Thyroid gland (tissue), 4 donors: Measurements from ENCODE around the gene HPS4. TPM values are rescaled to one million over a fixed set of nuclear protein-coding genes. Genes with fewer than 3 reads are reported as not detected.

Experiments used
- DNase-seq, 2 donors: peaks; one replicate each; pipeline ENCODE4 v3.0.0-alpha.2; 2019
- H3K27ac ChIP-seq, 3 donors: fragments of 200-600 bp; sonication (generic); 1 replicate in 2 of 3; 2 replicates in 1 of 3; pipeline ENCODE4 v1.5.1; 2016 to 2019; ENCODE audit warnings: mild to moderate bottlenecking in 1 of 3, moderate library complexity in 1 of 3
- H3K27me3 ChIP-seq: fragments of 200-600 bp; sonication (generic); one replicate; pipeline ENCODE4 v1.5.1; 2019
- H3K36me3 ChIP-seq, 2 donors: fragments of 200-600 bp; sonication (generic); one replicate each; pipeline ENCODE4 v1.5.1; 2016 to 2019
- H3K4me1 ChIP-seq, 2 donors: fragments of 200-600 bp; sonication (generic); one replicate each; pipeline ENCODE4 v1.5.1; 2017 to 2019
- H3K4me3 ChIP-seq, 3 donors: fragments of 200-600 bp; sonication (generic); replicated peaks in 1 of 3; 1 replicate in 2 of 3; 2 replicates in 1 of 3; pipeline ENCODE4 v1.5.1; 2016; ENCODE audit warnings: mild to moderate bottlenecking in 1 of 3
- H3K9me3 ChIP-seq: fragments of 200-600 bp; sonication (generic); one replicate; pipeline ENCODE4 v1.5.1; 2017
- POLR2A ChIP-seq, 2 donors: fragments of 450-650 bp; IDR thresholded peaks; one replicate each; pipeline ENCODE4 v1.6.1; 2017; ENCODE audit warnings: antibody characterized with exemption in 2 of 2, mild to moderate bottlenecking in 2 of 2, moderate library complexity in 1 of 2
- WGBS, 2 donors: methylation state at CpG; one replicate each; pipeline ENCODE4 v1.1.5; 2017; 5-methylcytosine and 5-hydroxymethylcytosine counted together
- intact Hi-C: fragments of 100-400 bp; cut with DNase I; formaldehyde crosslinking; loops from one replicate; pipeline ENCODE4 v1.15.1; 2023
- total RNA-seq, 4 donors: library from RNA; depleted of rRNA; stranded (reverse); fragments of >200 nt; gene quantifications; one replicate each; pipeline ENCODE4 v1.2.3, GENCODE V29; 2016
- TF ChIP-seq, protein P1 (sequence below), 6 experiments: fragments of 200-600 bp in 3 of 6; fragments of 450-650 bp in 3 of 6; sonication (generic) in 3 of 6; IDR thresholded peaks; one replicate each; pipeline ENCODE4 v1.5.1; 2016 to 2019; ENCODE audit warnings: antibody characterized with exemption in 6 of 6, mild to moderate bottlenecking in 2 of 6, inconsistent platforms in 1 of 6, moderate library complexity in 1 of 6

Gene HPS4
- total RNA-seq, 4 donors from 2014 or later = 27.4 to 51.8 (median 39.1) TPM

DNA sequence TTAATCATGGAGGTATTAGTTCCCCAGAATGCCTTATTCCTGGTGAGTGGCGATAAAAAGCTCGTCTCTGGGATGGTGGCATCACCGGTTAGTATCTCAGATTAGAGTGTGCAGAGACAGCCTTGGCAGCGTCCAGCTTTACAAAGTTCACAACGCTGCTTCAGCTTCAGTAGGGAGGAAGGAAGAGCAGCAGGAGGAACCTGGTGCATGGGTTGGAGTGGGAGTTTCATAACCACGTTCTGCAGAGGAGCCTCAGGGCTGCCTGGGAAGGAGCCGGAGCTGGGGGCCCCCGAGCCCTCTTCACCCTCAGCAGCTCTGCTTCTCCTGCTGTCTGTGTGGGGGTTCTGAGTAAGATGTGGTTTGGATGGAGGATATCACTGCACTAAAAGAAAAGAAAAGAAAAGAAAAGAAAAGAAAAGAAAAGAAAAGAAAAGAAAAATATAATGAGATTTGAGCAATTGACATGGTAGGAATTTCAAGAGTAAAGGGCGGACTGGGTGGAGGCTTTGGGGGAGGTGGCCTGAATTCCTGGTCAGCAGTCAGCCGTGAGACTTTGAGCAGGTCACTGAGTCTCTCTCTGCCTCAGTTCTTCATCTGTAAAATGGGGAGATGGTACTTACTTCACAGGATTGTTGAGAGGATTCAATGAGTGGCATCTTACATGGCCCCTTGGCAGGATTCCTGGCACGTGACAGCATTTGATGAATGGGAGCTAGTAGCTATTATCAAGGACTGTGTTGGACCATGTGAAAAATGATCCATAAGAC, 48.1 kb downstream of the HPS4 start:
- intact Hi-C loops = no loop called here
- 65% methylated on average over 11 of the region's 11 CpGs for WGBS, 2 donors
- H3K4me3 ChIP-seq = no peak overlapping the region

DNA sequence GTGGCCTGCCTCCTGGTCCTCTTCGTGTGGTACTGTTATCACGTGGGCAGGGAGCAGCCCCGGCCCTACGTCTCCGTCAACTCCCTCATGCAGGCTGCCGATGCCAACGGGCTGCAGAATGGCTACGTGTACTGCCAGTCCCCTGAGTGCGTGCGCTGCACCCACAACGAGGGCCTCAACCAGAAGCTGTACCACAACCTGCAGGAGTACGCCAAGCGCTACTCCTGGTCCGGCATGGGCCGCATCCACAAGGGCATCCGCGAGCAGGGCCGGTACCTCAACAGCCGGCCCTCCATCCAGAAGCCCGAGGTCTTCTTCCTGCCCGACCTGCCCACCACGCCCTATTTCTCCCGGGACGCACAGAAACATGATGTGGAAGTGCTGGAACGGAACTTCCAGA, 49.8 kb downstream of the HPS4 start:
- TF ChIP-seq, protein P1, sequence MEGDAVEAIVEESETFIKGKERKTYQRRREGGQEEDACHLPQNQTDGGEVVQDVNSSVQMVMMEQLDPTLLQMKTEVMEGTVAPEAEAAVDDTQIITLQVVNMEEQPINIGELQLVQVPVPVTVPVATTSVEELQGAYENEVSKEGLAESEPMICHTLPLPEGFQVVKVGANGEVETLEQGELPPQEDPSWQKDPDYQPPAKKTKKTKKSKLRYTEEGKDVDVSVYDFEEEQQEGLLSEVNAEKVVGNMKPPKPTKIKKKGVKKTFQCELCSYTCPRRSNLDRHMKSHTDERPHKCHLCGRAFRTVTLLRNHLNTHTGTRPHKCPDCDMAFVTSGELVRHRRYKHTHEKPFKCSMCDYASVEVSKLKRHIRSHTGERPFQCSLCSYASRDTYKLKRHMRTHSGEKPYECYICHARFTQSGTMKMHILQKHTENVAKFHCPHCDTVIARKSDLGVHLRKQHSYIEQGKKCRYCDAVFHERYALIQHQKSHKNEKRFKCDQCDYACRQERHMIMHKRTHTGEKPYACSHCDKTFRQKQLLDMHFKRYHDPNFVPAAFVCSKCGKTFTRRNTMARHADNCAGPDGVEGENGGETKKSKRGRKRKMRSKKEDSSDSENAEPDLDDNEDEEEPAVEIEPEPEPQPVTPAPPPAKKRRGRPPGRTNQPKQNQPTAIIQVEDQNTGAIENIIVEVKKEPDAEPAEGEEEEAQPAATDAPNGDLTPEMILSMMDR (IDR thresholded peaks at IDR 0.05) = no peak
- TF ChIP-seq POLR2A (IDR thresholded peaks at IDR 0.05) = no peak
- Histone ChIP-seq H3K27me3 (no peaks in the 10 kb centered on the region), H3K4me1 (peaks cover 0 to 5% of the 10 kb centered on the region in 2 donors), H3K9me3 (no peaks in the 10 kb centered on the region), H3K36me3 (no peaks in the 10 kb centered on the region), H3K27ac (no peak overlapping the region), H3K4me3 (no peak overlapping the region)
- intact Hi-C loops = no loop called here
- WGBS, 2 donors = 93 to 94% methylated on average over 14 to 25 of the region's 25 CpGs
- DNase-seq = no peak

More for the DNA sequence above, 48.1 kb downstream of the HPS4 start:
- TF ChIP-seq POLR2A (IDR thresholded peaks at IDR 0.05) = no peak
- TF ChIP-seq, protein P1 (IDR thresholded peaks at IDR 0.05) = no peak
- Histone ChIP-seq H3K27me3 (no peaks in the 10 kb centered on the region), H3K36me3 (no peaks in the 10 kb centered on the region), H3K9me3 (no peaks in the 10 kb centered on the region), H3K4me1 (no peaks in the 10 kb centered on the region), H3K27ac (no peak overlapping the region)
- DNase-seq = no peak

DNA sequence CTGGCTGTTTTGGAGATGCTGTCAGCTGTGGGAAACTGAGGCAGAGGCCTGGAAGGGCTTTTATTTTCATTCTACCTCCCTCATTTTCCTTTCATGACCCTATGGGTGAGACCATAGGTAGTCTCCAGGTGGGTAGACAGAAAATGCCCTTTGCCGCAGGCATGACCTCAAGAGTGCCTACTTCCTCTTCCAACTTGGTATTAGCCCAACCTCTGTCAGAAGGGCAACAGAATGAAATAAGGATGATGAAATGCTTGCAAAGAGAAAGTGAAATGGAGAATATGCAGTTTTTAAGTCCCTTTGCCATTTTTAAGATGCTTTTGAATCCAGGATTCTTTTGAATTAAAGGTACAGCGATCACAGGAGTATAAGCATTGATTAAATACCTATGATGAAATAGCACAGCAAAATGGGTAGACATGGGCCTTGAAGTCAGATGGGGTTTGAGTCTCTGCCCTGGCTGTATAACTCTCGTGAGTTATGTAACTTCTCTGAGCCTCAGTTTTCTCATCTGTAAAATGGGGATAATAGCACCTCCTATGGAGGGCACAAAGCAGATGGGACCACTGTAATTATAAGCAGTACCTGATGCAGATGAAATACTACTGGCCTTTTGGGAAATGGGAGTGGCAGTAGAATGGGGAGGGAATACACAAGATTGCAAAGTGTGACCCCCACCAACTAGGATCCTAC, 50.8 kb downstream of the HPS4 start:
- peaks cover 0 to 9% of the 10 kb centered on the region in 2 donors for H3K4me1 ChIP-seq
- no peak for DNase-seq
- 90 to 92% methylated on average over 3 of the region's 3 CpGs for WGBS, 2 donors
- intact Hi-C loops = no loop called here
- no peak overlapping the region for H3K27ac ChIP-seq
- H3K36me3 ChIP-seq = no peaks in the 10 kb centered on the region
- no peak overlapping the region for H3K4me3 ChIP-seq
- no peaks in the 10 kb centered on the region for H3K9me3 ChIP-seq
- no peak for TF ChIP-seq POLR2A (IDR thresholded peaks at IDR 0.05)
- TF ChIP-seq, protein P1 (IDR thresholded peaks at IDR 0.05) = no peak
- H3K27me3 ChIP-seq = no peaks in the 10 kb centered on the region

DNA sequence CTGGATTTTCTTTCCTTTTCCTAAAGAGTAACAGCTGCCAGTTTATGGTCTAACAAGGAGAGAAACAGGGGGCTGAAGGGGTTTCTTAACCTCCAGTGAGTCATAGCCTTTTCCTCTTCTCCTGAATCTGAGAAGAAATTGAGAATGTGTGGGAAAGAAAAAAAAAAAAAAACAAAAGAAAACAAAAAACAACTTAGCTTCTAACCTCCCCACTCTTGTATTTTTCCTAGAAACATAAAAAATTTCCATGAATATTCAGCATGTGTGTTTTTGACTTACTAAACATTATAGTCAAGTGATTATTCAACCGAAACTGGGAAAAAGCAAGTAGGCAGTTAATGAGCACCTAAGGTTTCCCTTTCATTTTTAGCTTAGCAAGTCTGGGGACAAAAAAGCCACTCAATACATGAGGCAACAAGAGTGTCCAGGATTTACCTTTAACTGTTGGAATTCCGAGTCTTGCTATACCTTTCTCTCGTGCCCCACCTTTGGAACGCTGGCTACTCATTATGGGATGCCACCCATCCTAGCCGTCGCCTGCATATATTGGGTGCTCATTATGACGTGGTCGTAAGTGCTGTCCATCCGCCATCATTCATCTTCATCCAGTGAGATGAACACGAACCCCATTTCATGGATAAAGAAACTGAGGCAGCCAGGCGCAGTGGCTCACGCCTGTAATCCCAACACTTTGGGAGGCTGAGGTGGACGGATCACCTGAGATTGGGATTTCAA, 52.2 kb downstream of the HPS4 start:
- no peak overlapping the region for H3K27ac ChIP-seq

More for the DNA sequence above, 52.2 kb downstream of the HPS4 start:
- WGBS, 2 donors = 91 to 92% methylated on average over 13 of the region's 13 CpGs
- Histone ChIP-seq H3K4me1 (peaks cover 0 to 9% of the 10 kb centered on the region in 2 donors), H3K27me3 (no peaks in the 10 kb centered on the region), H3K36me3 (no peaks in the 10 kb centered on the region), H3K4me3 (no peak overlapping the region), H3K9me3 (no peaks in the 10 kb centered on the region)
- TF ChIP-seq POLR2A (IDR thresholded peaks at IDR 0.05) = no peak
- TF ChIP-seq, protein P1 (IDR thresholded peaks at IDR 0.05) = no peak
- no peak for DNase-seq
- intact Hi-C loops = no loop called here
